HEK293 (cell line): ENCODE measurements around the gene GRID2.

Experiments
- CTCF ChIA-PET: fragments of 350-600 bp; formaldehyde crosslinking; extraction: SDS; loops from one replicate; lab custom pipeline; 2021; ENCODE audit warnings: antibody characterized with exemption; lab: Yijun Ruan, JAX
- POLR2A ChIA-PET: fragments of 300-600 bp; formaldehyde crosslinking; extraction: SDS; loops from one replicate; lab custom pipeline; 2020; ENCODE audit warnings: antibody characterized with exemption, inconsistent platforms; lab: Yijun Ruan, JAX
- H3K27ac ChIP-seq: fragments of 200-500 bp; sonication (Bioruptor generic); 2 replicates; pipeline ENCODE4 v1.5.1; 2014; ENCODE audit warnings: low read depth, low read length, control low read depth, inconsistent platforms; ENCODE audit errors: extremely low read depth
- H3K36me3 ChIP-seq, 2 experiments: fragments of 200-500 bp in 1 of 2; sonication (Bioruptor generic) in 1 of 2; 1 replicate in 1 of 2; 2 replicates in 1 of 2; pipeline ENCODE4 v1.5.1; 2014 to 2017; ENCODE audit warnings: inconsistent platforms in 2 of 2, low read length in 2 of 2; ENCODE audit not compliant: control insufficient read depth in 2 of 2, insufficient read depth in 1 of 2
- H3K4me1 ChIP-seq: fragments of 200-500 bp; sonication (Bioruptor generic); 2 replicates; pipeline ENCODE4 v1.5.1; 2014; ENCODE audit warnings: mild to moderate bottlenecking, low read length, inconsistent platforms; ENCODE audit not compliant: control insufficient read depth, insufficient read depth
- H3K4me3 ChIP-seq: 2 replicates; pipeline ENCODE4 v1.5.1; 2011; ENCODE audit warnings: low read depth, mild to moderate bottlenecking, control low read depth, low read length, moderate library complexity
- H3K9me3 ChIP-seq: fragments of 200-500 bp; sonication (Bioruptor generic); 2 replicates; pipeline ENCODE4 v1.5.1; 2014; ENCODE audit warnings: low read depth, low read length, inconsistent platforms; ENCODE audit not compliant: control insufficient read depth, insufficient read depth
- AEBP2 ChIP-seq: fragments of 450-650 bp; formaldehyde crosslinking; IDR thresholded peaks from 2 replicates; pipeline ENCODE4 v1.5.1; 2016; ENCODE audit warnings: missing biosample characterization, missing genetic modification characterization, borderline replicate concordance
- BCL11B ChIP-seq: fragments of 450-650 bp; formaldehyde crosslinking; IDR thresholded peaks from 2 replicates; pipeline ENCODE4 v1.5.1; 2016; ENCODE audit warnings: low read depth, missing biosample characterization, missing genetic modification characterization
- EGR2 ChIP-seq: fragments of 450-650 bp; formaldehyde crosslinking; IDR thresholded peaks from 2 replicates; pipeline ENCODE4 v1.5.1; 2016; ENCODE audit warnings: low read depth, missing biosample characterization, missing genetic modification characterization
- GFI1B ChIP-seq: fragments of 450-650 bp; formaldehyde crosslinking; IDR thresholded peaks from 2 replicates; pipeline ENCODE4 v1.5.1; 2016; ENCODE audit warnings: missing biosample characterization, missing genetic modification characterization
- GLI4 ChIP-seq: fragments of 450-650 bp; formaldehyde crosslinking; IDR thresholded peaks from 2 replicates; pipeline ENCODE4 v1.5.1; 2016; ENCODE audit warnings: missing biosample characterization, missing genetic modification characterization
- HOXA7 ChIP-seq: sonication (generic); formaldehyde crosslinking; IDR thresholded peaks from 2 replicates; pipeline ENCODE4 v1.8.1; 2022; ENCODE audit warnings: missing genetic modification reagents, borderline replicate concordance
- KLF1 ChIP-seq: fragments of 450-650 bp; formaldehyde crosslinking; IDR thresholded peaks from 2 replicates; pipeline ENCODE4 v1.5.1; 2016; ENCODE audit warnings: missing biosample characterization, missing genetic modification characterization
- SP2 ChIP-seq: fragments of 450-650 bp; formaldehyde crosslinking; IDR thresholded peaks from 2 replicates; pipeline ENCODE4 v1.5.1; 2016; ENCODE audit warnings: missing biosample characterization, missing genetic modification characterization
- ZBTB21 ChIP-seq: fragments of 450-650 bp; formaldehyde crosslinking; IDR thresholded peaks from 2 replicates; pipeline ENCODE4 v1.5.1; 2017; ENCODE audit warnings: missing biosample characterization, missing genetic modification characterization
- ZEB2 ChIP-seq: fragments of 450-650 bp; formaldehyde crosslinking; IDR thresholded peaks from 2 replicates; pipeline ENCODE4 v1.5.1; 2016; ENCODE audit warnings: missing biosample characterization, missing genetic modification characterization
- ZFHX2 ChIP-seq: fragments of 450-650 bp; formaldehyde crosslinking; conservative IDR thresholded peaks from 2 replicates; pipeline ENCODE4 v1.5.1; 2016; ENCODE audit warnings: missing biosample characterization, missing genetic modification characterization
- ZFP41 ChIP-seq: fragments of 450-650 bp; formaldehyde crosslinking; IDR thresholded peaks from 2 replicates; pipeline ENCODE4 v1.5.1; 2016; ENCODE audit warnings: missing biosample characterization, missing genetic modification characterization, borderline replicate concordance
- ZNF121 ChIP-seq: fragments of 450-650 bp; formaldehyde crosslinking; IDR thresholded peaks from 2 replicates; pipeline ENCODE4 v1.5.1; 2016; ENCODE audit warnings: missing biosample characterization, missing genetic modification characterization
- ZNF169 ChIP-seq: fragments of 450-650 bp; formaldehyde crosslinking; IDR thresholded peaks from 2 replicates; pipeline ENCODE4 v1.5.1; 2016; ENCODE audit warnings: missing biosample characterization, missing genetic modification characterization
- ZNF2 ChIP-seq: fragments of 450-650 bp; formaldehyde crosslinking; IDR thresholded peaks from 2 replicates; pipeline ENCODE4 v1.5.1; 2016; ENCODE audit warnings: missing biosample characterization, missing genetic modification characterization
- ZNF335 ChIP-seq: fragments of 450-650 bp; formaldehyde crosslinking; conservative IDR thresholded peaks from 2 replicates; pipeline ENCODE4 v1.5.1; 2016; ENCODE audit warnings: missing biosample characterization, missing genetic modification characterization
- ZNF350 ChIP-seq: fragments of 450-650 bp; formaldehyde crosslinking; IDR thresholded peaks from 2 replicates; pipeline ENCODE4 v1.5.0; 2017; ENCODE audit warnings: missing biosample characterization, mild to moderate bottlenecking, missing genetic modification characterization
- ZNF449 ChIP-seq: fragments of 450-650 bp; formaldehyde crosslinking; IDR thresholded peaks from 2 replicates; pipeline ENCODE4 v1.5.1; 2017; ENCODE audit warnings: missing biosample characterization, mild to moderate bottlenecking, missing genetic modification characterization, moderate library complexity
- ZNF658 ChIP-seq: fragments of 450-650 bp; formaldehyde crosslinking; IDR thresholded peaks from 2 replicates; pipeline ENCODE4; 2016; ENCODE audit warnings: missing biosample characterization, missing genetic modification characterization
- ZNF785 ChIP-seq: fragments of 450-650 bp; formaldehyde crosslinking; IDR thresholded peaks from 2 replicates; pipeline ENCODE4 v1.5.1; 2016; ENCODE audit warnings: missing biosample characterization, missing genetic modification characterization
- ZNF830 ChIP-seq: fragments of 450-650 bp; IDR thresholded peaks from 2 replicates; pipeline ENCODE4 v1.5.0; 2018; ENCODE audit warnings: missing biosample characterization, missing genetic modification characterization, low read depth, mild to moderate bottlenecking, moderate library complexity
- TF ChIP-seq, protein P1 (sequence below): fragments of 450-650 bp; formaldehyde crosslinking; IDR thresholded peaks from 2 replicates; pipeline ENCODE4 v1.5.1; 2017; ENCODE audit warnings: missing biosample characterization, missing genetic modification characterization
- TF ChIP-seq, protein P2 (sequence below): fragments of 450-650 bp; formaldehyde crosslinking; IDR thresholded peaks from 2 replicates; pipeline ENCODE4 v1.5.1; 2016; ENCODE audit warnings: missing biosample characterization, missing genetic modification characterization
- TF ChIP-seq, protein P3 (sequence below): fragments of 450-650 bp; formaldehyde crosslinking; IDR thresholded peaks from 2 replicates; pipeline ENCODE4 v1.5.1; 2016; ENCODE audit warnings: missing biosample characterization, missing genetic modification characterization, low read depth

GRID2 gene

DNA sequence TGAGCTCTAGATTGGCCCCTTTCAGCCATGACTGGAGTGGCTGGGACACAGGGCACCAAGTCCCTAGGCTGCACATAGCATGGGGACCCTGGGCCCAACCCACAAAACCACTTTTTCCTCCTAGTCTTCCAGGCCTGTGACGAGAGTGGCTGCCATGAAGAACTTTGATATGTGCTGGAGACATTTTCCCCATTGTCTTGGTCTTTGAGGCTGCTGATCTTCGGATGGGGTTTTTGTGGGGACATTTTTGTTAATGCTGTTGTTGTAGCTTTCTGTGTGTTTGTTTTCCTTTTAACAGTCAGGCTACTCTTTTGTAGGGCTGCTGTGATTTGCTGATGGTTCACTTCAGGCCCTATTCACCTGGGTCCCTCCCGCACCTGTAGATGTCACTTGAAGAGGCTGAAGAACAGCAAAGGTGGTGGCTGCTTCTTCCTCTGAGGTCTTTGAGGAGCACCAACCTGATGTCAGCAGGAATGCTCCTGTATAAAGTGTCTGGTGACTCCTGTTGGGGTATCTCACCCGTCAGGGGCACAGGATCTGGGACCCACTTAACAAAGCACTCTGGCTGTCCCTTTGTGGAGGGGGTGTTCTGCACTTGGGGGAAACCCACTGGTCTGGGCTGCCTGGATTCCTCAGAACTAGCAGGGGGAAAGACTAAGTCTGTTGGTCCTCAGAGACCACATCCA lies 49.6 kb upstream of the GRID2 start (continued):
- TF ChIP-seq, protein P1, sequence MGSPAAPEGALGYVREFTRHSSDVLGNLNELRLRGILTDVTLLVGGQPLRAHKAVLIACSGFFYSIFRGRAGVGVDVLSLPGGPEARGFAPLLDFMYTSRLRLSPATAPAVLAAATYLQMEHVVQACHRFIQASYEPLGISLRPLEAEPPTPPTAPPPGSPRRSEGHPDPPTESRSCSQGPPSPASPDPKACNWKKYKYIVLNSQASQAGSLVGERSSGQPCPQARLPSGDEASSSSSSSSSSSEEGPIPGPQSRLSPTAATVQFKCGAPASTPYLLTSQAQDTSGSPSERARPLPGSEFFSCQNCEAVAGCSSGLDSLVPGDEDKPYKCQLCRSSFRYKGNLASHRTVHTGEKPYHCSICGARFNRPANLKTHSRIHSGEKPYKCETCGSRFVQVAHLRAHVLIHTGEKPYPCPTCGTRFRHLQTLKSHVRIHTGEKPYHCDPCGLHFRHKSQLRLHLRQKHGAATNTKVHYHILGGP (tag by site-specific recombination): no peak
- TF ChIP-seq, protein P2, sequence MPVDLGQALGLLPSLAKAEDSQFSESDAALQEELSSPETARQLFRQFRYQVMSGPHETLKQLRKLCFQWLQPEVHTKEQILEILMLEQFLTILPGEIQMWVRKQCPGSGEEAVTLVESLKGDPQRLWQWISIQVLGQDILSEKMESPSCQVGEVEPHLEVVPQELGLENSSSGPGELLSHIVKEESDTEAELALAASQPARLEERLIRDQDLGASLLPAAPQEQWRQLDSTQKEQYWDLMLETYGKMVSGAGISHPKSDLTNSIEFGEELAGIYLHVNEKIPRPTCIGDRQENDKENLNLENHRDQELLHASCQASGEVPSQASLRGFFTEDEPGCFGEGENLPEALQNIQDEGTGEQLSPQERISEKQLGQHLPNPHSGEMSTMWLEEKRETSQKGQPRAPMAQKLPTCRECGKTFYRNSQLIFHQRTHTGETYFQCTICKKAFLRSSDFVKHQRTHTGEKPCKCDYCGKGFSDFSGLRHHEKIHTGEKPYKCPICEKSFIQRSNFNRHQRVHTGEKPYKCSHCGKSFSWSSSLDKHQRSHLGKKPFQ (tag by site-specific recombination): no peak
- TF ChIP-seq ZBTB21 (tag by site-specific recombination) (no peak), EGR2 (tag by site-specific recombination) (no peak), ZNF350 (tag by site-specific recombination) (no peak), HOXA7 (CRISPR knock-in tag) (no peak), AEBP2 (tag by site-specific recombination) (no peak), ZNF830 (tag by site-specific recombination) (no peak), ZNF121 (tag by site-specific recombination) (no peak), BCL11B (tag by site-specific recombination) (no peak)
- TF ChIP-seq, all 188 proteins: peak for 0

GRCh38 chr4:92254767-92255442 lies 48.9 kb upstream of the GRID2 start:
- ChIA-PET CTCF (interaction anchor here (0.5 kb wide), 1 partner anchor 50 kb away, joined by 8 read pairs; no protein-coding TSS in a partner anchor), POLR2A (no interaction called here)
- TF ChIP-seq GFI1B (tag by site-specific recombination) (no peak), ZFHX2 (tag by site-specific recombination) (no peak), ZFP41 (no peak), SP2 (tag by site-specific recombination) (no peak), KLF1 (tag by site-specific recombination) (no peak), ZNF658 (tag by site-specific recombination) (no peak), GLI4 (tag by site-specific recombination) (no peak), ZNF449 (tag by site-specific recombination) (no peak), ZEB2 (tag by site-specific recombination) (no peak), ZNF785 (tag by site-specific recombination) (no peak), ZNF335 (tag by site-specific recombination) (no peak), ZNF2 (tag by site-specific recombination) (no peak), ZNF169 (tag by site-specific recombination) (no peak)
- TF ChIP-seq, protein P3, sequence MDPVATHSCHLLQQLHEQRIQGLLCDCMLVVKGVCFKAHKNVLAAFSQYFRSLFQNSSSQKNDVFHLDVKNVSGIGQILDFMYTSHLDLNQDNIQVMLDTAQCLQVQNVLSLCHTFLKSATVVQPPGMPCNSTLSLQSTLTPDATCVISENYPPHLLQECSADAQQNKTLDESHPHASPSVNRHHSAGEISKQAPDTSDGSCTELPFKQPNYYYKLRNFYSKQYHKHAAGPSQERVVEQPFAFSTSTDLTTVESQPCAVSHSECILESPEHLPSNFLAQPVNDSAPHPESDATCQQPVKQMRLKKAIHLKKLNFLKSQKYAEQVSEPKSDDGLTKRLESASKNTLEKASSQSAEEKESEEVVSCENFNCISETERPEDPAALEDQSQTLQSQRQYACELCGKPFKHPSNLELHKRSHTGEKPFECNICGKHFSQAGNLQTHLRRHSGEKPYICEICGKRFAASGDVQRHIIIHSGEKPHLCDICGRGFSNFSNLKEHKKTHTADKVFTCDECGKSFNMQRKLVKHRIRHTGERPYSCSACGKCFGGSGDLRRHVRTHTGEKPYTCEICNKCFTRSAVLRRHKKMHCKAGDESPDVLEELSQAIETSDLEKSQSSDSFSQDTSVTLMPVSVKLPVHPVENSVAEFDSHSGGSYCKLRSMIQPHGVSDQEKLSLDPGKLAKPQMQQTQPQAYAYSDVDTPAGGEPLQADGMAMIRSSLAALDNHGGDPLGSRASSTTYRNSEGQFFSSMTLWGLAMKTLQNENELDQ (tag by site-specific recombination): no peak
- no peaks in the 10 kb centered on the region for H3K36me3 ChIP-seq
- H3K4me3 ChIP-seq: no peak overlapping the region
- no peaks in the 10 kb centered on the region for H3K9me3 ChIP-seq
- no peaks in the 10 kb centered on the region for H3K4me1 ChIP-seq
- H3K27ac ChIP-seq: no peak overlapping the region
